ENCODE measurements around the gene CYP4F3.
"Not testable (repeated sequence)": the region's sequence is repeated elsewhere in the genome, so short reads cannot be mapped to it uniquely, and the experiment has no call there.

CYP4F3 gene

GRCh38 chr19:15644816-15645215 lies 4.1 kb downstream of the CYP4F3 start:
- no peak overlapping the region for H3K27ac ChIP-seq (ENCODE audit: low read depth, low read length)
- H3K36me3 ChIP-seq (ENCODE audit: insufficient read depth, low read length), result no peaks in the 10 kb centered on the region
- H3K27me3 ChIP-seq (ENCODE audit: insufficient read depth, low read length), result no peaks in the 10 kb centered on the region
- no peak overlapping the region for H3K4me3 ChIP-seq (ENCODE audit: low read depth, low read length)
- no peak overlapping the region for H2AFZ ChIP-seq (ENCODE audit: low read length, unreplicated experiment)
- no peaks in the 10 kb centered on the region for H3K4me1 ChIP-seq (ENCODE audit: control insufficient read depth, insufficient read depth, low read length, unreplicated experiment)
- no peaks in the 10 kb centered on the region for H3K79me2 ChIP-seq (ENCODE audit: control insufficient read depth, insufficient read depth, low read length, unreplicated experiment)

DNA sequence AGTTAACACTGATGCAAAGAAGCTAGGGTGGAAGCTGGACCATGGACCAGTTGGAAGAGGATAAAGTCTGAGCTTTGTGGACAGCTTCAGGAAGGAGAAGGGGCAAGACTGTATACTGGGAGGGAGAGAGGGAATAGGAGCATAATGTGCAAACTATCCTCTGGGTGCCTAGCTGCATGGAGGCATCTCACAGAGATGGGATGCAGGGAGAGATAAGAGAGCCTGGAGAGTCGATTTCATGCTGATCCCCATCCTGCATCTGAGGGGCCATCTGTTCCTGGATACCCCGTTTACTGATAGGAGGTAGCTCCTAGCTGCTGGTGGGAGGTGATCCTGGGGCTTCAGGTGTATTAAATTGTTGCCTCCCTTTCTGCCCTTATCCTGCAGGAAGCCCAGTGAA lies 8.8 kb downstream of the CYP4F3 start:
- no peak overlapping the region for H3K4me3 ChIP-seq (ENCODE audit: low read depth, low read length)
- no peaks in the 10 kb centered on the region for H3K4me1 ChIP-seq (ENCODE audit: control insufficient read depth, insufficient read depth, low read length, unreplicated experiment)
- H3K27me3 ChIP-seq (ENCODE audit: insufficient read depth, low read length), result no peaks in the 10 kb centered on the region
- no peaks in the 10 kb centered on the region for H3K36me3 ChIP-seq (ENCODE audit: insufficient read depth, low read length)
- H3K27ac ChIP-seq (ENCODE audit: low read depth, low read length), result no peak overlapping the region
- no peak overlapping the region for H2AFZ ChIP-seq (ENCODE audit: low read length, unreplicated experiment)
- H3K79me2 ChIP-seq (ENCODE audit: control insufficient read depth, insufficient read depth, low read length, unreplicated experiment), result no peaks in the 10 kb centered on the region

DNA sequence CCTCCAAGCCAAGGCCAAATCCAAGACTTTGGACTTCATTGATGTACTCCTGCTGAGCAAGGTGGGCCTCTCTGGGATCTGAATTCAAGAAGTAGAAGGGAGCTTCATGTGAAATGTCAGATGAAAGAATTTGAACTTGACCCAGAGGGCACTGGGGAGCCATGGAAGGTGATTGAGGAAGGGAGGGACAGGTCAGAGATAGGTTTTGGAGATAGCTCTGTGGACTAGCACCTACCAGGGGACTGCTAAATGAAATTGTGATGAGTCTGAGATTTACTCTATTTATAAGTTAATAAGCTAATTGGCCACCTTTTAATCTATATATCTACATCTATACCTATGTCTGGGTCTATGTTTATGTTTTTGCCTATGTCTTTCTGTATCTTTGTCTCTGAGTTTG lies 9.4 kb downstream of the CYP4F3 start:
- not testable (repeated sequence) for H3K36me3 ChIP-seq (ENCODE audit: insufficient read depth, low read length); H3K79me2 ChIP-seq (ENCODE audit: control insufficient read depth, insufficient read depth, low read length, unreplicated experiment); H3K27ac ChIP-seq (ENCODE audit: low read depth, low read length); H3K4me3 ChIP-seq (ENCODE audit: low read depth, low read length); H2AFZ ChIP-seq (ENCODE audit: low read length, unreplicated experiment); H3K4me1 ChIP-seq (ENCODE audit: control insufficient read depth, insufficient read depth, low read length, unreplicated experiment); H3K27me3 ChIP-seq (ENCODE audit: insufficient read depth, low read length)

DNA sequence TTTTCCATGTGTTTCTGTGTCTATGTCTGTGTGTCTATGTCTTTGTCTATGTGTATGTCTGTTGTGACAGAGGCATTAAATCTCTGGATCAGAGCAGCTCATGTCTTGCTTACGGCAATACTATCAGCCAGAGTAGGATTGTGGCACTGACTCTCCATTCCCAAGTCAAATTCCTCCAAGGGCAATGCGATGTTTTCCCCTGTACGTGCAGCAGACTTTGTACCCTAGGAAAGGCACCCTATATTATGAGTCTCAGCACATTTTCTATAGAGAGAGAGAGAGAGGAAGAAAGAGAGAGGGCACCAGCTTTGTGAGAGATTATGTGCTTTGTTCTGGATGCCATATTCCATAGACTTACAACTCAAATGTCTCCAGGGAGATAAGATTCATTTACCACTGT lies 11.1 kb downstream of the CYP4F3 start:
- Histone ChIP-seq H3K4me1 (ENCODE audit: control insufficient read depth, insufficient read depth, low read length, unreplicated experiment) (no peaks in the 10 kb centered on the region), H3K27me3 (ENCODE audit: insufficient read depth, low read length) (no peaks in the 10 kb centered on the region), H3K36me3 (ENCODE audit: insufficient read depth, low read length) (no peaks in the 10 kb centered on the region), H3K4me3 (ENCODE audit: low read depth, low read length) (no peak overlapping the region), H3K79me2 (ENCODE audit: control insufficient read depth, insufficient read depth, low read length, unreplicated experiment) (no peaks in the 10 kb centered on the region), H3K27ac (ENCODE audit: low read depth, low read length) (no peak overlapping the region), H2AFZ (ENCODE audit: low read length, unreplicated experiment) (no peak overlapping the region)

DNA sequence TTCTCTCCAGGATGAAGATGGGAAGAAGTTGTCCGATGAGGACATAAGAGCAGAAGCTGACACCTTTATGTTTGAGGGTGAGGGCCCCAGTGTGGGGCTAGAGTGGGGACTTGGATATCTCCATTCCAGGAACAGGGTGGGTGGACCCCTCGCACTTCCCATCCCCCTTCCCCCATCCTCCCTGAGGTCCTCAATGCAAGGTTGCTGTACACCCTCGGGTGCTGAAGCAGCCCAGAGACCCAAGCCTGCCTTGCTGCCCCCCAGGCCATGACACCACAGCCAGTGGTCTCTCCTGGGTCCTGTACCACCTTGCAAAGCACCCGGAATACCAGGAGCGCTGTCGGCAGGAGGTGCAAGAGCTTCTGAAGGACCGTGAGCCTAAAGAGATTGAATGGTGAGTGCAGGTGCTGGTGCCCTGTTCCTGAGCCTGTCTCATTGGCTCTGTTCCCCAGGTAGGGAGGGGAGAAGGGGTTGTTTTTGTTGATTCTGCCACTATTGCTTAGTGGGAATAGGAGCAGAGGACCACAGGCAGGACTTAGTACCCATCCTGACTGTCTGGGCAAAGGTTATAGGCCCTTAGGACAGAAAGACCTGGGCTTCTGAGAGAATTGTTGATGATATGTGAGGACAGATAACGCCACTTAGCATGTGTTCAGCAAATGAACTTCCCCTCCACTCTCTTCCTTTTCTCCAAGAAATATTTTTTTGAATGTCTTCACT lies 12.0 kb downstream of the CYP4F3 start:
- H2AFZ ChIP-seq (ENCODE audit: low read length, unreplicated experiment), result no peak overlapping the region
- no peak overlapping the region for H3K27ac ChIP-seq (ENCODE audit: low read depth, low read length)
- H3K79me2 ChIP-seq (ENCODE audit: control insufficient read depth, insufficient read depth, low read length, unreplicated experiment), result no peaks in the 10 kb centered on the region
- no peaks in the 10 kb centered on the region for H3K27me3 ChIP-seq (ENCODE audit: insufficient read depth, low read length)
- H3K4me1 ChIP-seq (ENCODE audit: control insufficient read depth, insufficient read depth, low read length, unreplicated experiment), result no peaks in the 10 kb centered on the region
- H3K4me3 ChIP-seq (ENCODE audit: low read depth, low read length), result no peak overlapping the region
- no peaks in the 10 kb centered on the region for H3K36me3 ChIP-seq (ENCODE audit: insufficient read depth, low read length)

DNA sequence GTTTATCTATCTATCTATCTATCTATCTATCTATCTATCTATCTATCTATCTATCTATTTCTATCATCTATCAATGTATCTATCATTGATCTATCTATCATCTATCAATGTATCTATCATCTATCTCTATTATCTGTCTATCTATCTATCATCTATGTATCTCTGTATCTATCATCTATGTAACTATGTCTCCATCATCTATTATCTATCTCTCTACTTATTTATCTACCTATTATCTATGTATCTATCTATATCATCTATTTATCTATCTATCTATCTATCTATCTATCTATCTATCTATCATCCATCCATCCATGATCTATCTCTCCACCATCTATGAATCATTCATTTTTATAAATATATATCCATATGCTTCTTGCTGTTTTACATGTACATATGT lies 15.8 kb downstream of the CYP4F3 start:
- H3K79me2 ChIP-seq (ENCODE audit: control insufficient read depth, insufficient read depth, low read length, unreplicated experiment), result no peaks in the 10 kb centered on the region
- H2AFZ ChIP-seq (ENCODE audit: low read length, unreplicated experiment), result no peak overlapping the region

GRCh38 chr19:15663247-15663646 lies 22.6 kb downstream of the CYP4F3 start:
- H3K4me3 ChIP-seq (ENCODE audit: low read depth, low read length), result no peak overlapping the region
- no peak overlapping the region for H3K27ac ChIP-seq (ENCODE audit: low read depth, low read length)
- no peaks in the 10 kb centered on the region for H3K79me2 ChIP-seq (ENCODE audit: control insufficient read depth, insufficient read depth, low read length, unreplicated experiment)
- no peaks in the 10 kb centered on the region for H3K4me1 ChIP-seq (ENCODE audit: control insufficient read depth, insufficient read depth, low read length, unreplicated experiment)
- no peak overlapping the region for H2AFZ ChIP-seq (ENCODE audit: low read length, unreplicated experiment)
- no peaks in the 10 kb centered on the region for H3K27me3 ChIP-seq (ENCODE audit: insufficient read depth, low read length)
- H3K36me3 ChIP-seq (ENCODE audit: insufficient read depth, low read length), result no peaks in the 10 kb centered on the region

More for the DNA sequence above, 15.8 kb downstream of the CYP4F3 start:
- H3K4me3 ChIP-seq (ENCODE audit: low read depth, low read length), result no peak overlapping the region
- no peaks in the 10 kb centered on the region for H3K4me1 ChIP-seq (ENCODE audit: control insufficient read depth, insufficient read depth, low read length, unreplicated experiment)
- H3K27ac ChIP-seq (ENCODE audit: low read depth, low read length), result no peak overlapping the region
- no peaks in the 10 kb centered on the region for H3K27me3 ChIP-seq (ENCODE audit: insufficient read depth, low read length)
- H3K36me3 ChIP-seq (ENCODE audit: insufficient read depth, low read length), result no peaks in the 10 kb centered on the region

DNA sequence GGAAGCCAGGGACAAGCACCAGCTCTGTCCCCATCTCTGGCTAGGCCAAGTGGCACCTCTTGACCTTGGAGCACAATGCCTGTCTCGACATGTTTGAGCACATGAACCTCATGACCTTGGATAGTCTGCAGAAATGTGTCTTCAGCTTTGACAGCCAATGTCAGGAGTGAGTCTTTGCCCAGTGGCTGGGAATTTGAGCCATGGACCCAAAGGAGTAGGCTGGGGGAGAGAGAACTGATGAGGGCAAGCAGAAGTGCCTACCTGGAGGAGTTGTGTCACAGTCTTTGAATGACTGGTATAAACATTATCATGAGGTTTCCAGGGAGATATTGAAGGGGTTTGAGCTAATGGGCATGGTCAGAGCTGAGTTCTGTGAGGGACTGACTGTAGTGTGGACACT lies 25.5 kb downstream of the CYP4F3 start:
- Histone ChIP-seq H3K4me1 (ENCODE audit: control insufficient read depth, insufficient read depth, low read length, unreplicated experiment) (no peaks in the 10 kb centered on the region), H3K36me3 (ENCODE audit: insufficient read depth, low read length) (no peaks in the 10 kb centered on the region), H3K27me3 (ENCODE audit: insufficient read depth, low read length) (no peaks in the 10 kb centered on the region), H3K4me3 (ENCODE audit: low read depth, low read length) (no peak overlapping the region), H2AFZ (ENCODE audit: low read length, unreplicated experiment) (no peak overlapping the region), H3K79me2 (ENCODE audit: control insufficient read depth, insufficient read depth, low read length, unreplicated experiment) (no peaks in the 10 kb centered on the region), H3K27ac (ENCODE audit: low read depth, low read length) (no peak overlapping the region)

- Histone ChIP-seq H3K79me2 (ENCODE audit: control insufficient read depth, insufficient read depth, low read length, unreplicated experiment) (no peaks in the 10 kb centered on the region), H2AFZ (ENCODE audit: low read length, unreplicated experiment) (no peak overlapping the region), H3K27ac (ENCODE audit: low read depth, low read length) (no peak overlapping the region), H3K4me1 (ENCODE audit: control insufficient read depth, insufficient read depth, low read length, unreplicated experiment) (no peaks in the 10 kb centered on the region), H3K36me3 (ENCODE audit: insufficient read depth, low read length) (no peaks in the 10 kb centered on the region), H3K4me3 (ENCODE audit: low read depth, low read length) (no peak overlapping the region), H3K27me3 (ENCODE audit: insufficient read depth, low read length) (no peaks in the 10 kb centered on the region)
Measured at GRCh38 chr19:15666883-15667282, 26.2 kb downstream of the CYP4F3 start.

- no peaks in the 10 kb centered on the region for H3K27me3 ChIP-seq (ENCODE audit: insufficient read depth, low read length)
- H3K36me3 ChIP-seq (ENCODE audit: insufficient read depth, low read length), result no peaks in the 10 kb centered on the region
- no peaks in the 10 kb centered on the region for H3K79me2 ChIP-seq (ENCODE audit: control insufficient read depth, insufficient read depth, low read length, unreplicated experiment)
- no peak overlapping the region for H3K27ac ChIP-seq (ENCODE audit: low read depth, low read length)
- no peak overlapping the region for H2AFZ ChIP-seq (ENCODE audit: low read length, unreplicated experiment)
- H3K4me1 ChIP-seq (ENCODE audit: control insufficient read depth, insufficient read depth, low read length, unreplicated experiment), result no peaks in the 10 kb centered on the region
- H3K4me3 ChIP-seq (ENCODE audit: low read depth, low read length), result no peak overlapping the region
Measured at GRCh38 chr19:15669440-15669839, 28.7 kb downstream of the CYP4F3 start.

DNA sequence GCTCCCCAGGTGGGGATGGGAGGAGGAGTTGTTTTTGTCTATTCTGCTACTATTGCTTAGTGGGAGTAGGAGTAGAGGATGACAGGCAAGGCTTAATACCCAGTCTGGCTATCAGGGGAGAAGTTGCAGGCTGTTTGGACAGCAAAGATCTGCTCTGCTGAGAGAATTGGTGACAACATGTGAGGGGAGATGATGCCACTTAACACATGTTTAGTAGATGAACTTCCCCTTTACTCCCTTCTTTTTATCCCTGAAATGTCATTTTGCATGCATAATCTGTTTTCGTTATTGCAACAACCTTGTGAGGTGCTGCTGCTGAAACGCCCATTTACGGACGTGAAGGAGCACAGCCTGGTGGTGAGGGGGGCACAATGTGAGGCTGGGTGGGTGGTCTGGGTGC lies 29.2 kb downstream of the CYP4F3 start:
- no peaks in the 10 kb centered on the region for H3K4me1 ChIP-seq (ENCODE audit: control insufficient read depth, insufficient read depth, low read length, unreplicated experiment)
- H3K4me3 ChIP-seq (ENCODE audit: low read depth, low read length), result no peak overlapping the region
- H2AFZ ChIP-seq (ENCODE audit: low read length, unreplicated experiment), result no peak overlapping the region
- H3K79me2 ChIP-seq (ENCODE audit: control insufficient read depth, insufficient read depth, low read length, unreplicated experiment), result no peaks in the 10 kb centered on the region
- no peak overlapping the region for H3K27ac ChIP-seq (ENCODE audit: low read depth, low read length)
- H3K27me3 ChIP-seq (ENCODE audit: insufficient read depth, low read length), result no peaks in the 10 kb centered on the region
- H3K36me3 ChIP-seq (ENCODE audit: insufficient read depth, low read length), result no peaks in the 10 kb centered on the region

All from ACC112 (cell line).